Neutrophil (primary cell): ENCODE results near the gene SRPK3.
A peak's percentile ranks its signal among the peaks of the same experiment; 100 is the strongest.

Experiments
- H3K27ac ChIP-seq: fragments of 200-600 bp; sonication (generic); 2 replicates; pipeline ENCODE4 v1.5.1; 2016; ENCODE audit warnings: mild to moderate bottlenecking, moderate library complexity
- H3K27me3 ChIP-seq: fragments of 200-600 bp; sonication (generic); 2 replicates; pipeline ENCODE4 v1.6.0; 2016; ENCODE audit warnings: mild to moderate bottlenecking
- H3K36me3 ChIP-seq: fragments of 200-600 bp; sonication (generic); 2 replicates; pipeline ENCODE4 v1.5.1; 2017
- H3K4me1 ChIP-seq, 2 experiments: fragments of 200-600 bp in 1 of 2; sonication (generic) in 1 of 2; 1 replicate in 1 of 2; 2 replicates in 1 of 2; pipeline versions ENCODE4 v1.5.1 to v1.6.1; 2013 to 2016; ENCODE audit warnings: low read depth in 1 of 2, low read length in 1 of 2, mild to moderate bottlenecking in 1 of 2, moderate library complexity in 1 of 2; ENCODE audit not compliant: control insufficient read depth in 1 of 2, insufficient read depth in 1 of 2
- H3K4me3 ChIP-seq, 2 experiments: fragments of 200-600 bp in 1 of 2; sonication (generic) in 1 of 2; 1 replicate in 1 of 2; 2 replicates in 1 of 2; pipeline ENCODE4 v1.5.1; 2013 to 2016; ENCODE audit warnings: low read depth in 1 of 2, low read length in 1 of 2, mild to moderate bottlenecking in 1 of 2, moderate library complexity in 1 of 2
- H3K9me3 ChIP-seq: fragments of 200-600 bp; sonication (generic); 2 replicates; pipeline ENCODE4 v1.5.1; 2016
- TF ChIP-seq, protein P1 (sequence below): fragments of 200-600 bp; sonication (generic); IDR thresholded peaks from 2 replicates; pipeline ENCODE4 v1.5.1; 2016; ENCODE audit warnings: antibody characterized with exemption

The SRPK3 gene

DNA sequence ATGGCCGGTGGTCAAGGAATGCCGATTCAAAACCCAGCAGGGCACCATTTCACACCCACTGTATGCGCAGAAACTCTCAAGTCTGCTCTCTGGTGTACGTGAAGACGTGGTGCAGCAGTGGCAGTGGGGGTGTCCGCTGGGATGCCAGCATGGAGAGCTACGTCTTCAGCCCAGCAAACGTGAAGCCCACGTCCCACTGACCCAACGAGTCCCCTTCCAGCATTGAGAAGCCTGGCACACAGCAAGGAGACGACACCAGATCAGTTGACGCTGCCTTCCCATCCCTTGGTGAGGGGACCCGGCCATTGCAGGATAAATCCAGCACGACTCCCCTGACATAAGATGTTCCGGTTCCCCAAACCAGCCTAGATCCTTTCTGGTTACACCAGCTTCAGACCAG lies 19.0 kb upstream of the SRPK3 start:
- no peaks in the 10 kb centered on the region for H3K9me3 ChIP-seq
- H3K27ac ChIP-seq, result no peak overlapping the region
- no peak overlapping the region for H3K4me3 ChIP-seq
- H3K4me1 ChIP-seq, result no peaks in the 10 kb centered on the region
- TF ChIP-seq, protein P1, sequence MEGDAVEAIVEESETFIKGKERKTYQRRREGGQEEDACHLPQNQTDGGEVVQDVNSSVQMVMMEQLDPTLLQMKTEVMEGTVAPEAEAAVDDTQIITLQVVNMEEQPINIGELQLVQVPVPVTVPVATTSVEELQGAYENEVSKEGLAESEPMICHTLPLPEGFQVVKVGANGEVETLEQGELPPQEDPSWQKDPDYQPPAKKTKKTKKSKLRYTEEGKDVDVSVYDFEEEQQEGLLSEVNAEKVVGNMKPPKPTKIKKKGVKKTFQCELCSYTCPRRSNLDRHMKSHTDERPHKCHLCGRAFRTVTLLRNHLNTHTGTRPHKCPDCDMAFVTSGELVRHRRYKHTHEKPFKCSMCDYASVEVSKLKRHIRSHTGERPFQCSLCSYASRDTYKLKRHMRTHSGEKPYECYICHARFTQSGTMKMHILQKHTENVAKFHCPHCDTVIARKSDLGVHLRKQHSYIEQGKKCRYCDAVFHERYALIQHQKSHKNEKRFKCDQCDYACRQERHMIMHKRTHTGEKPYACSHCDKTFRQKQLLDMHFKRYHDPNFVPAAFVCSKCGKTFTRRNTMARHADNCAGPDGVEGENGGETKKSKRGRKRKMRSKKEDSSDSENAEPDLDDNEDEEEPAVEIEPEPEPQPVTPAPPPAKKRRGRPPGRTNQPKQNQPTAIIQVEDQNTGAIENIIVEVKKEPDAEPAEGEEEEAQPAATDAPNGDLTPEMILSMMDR, result no peak
- H3K27me3 ChIP-seq, result peaks cover 24% of the 10 kb centered on the region
- no peaks in the 10 kb centered on the region for H3K36me3 ChIP-seq

DNA sequence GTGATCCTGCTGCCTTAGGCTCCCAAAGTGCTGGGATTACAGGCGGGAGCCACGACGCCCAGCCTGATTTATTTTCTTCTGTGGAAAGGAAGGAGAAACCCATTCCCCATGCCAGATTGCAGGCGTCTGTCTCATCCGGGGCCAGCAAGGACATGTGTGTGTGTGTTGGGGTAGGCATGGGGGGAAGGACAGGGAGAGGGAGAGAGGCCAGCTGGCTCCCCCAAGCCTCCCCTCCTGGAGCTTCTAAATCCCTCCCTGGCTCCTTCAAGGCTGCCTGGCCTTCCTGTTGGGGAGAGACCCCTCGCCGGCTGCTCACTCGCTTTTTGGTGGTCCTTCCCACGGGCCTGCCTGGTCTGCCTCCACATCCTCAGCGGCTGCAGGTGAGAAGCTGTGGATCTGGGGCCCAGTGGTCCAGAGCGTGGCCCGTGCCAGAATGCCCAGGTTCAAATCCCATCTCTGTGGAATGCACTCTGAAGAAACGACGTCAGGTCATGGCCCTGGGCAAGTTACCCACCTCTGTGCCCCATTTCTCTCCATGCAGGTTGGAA lies 18.1 kb upstream of the SRPK3 start:
- TF ChIP-seq, protein P1, result no peak
- peaks cover 25% of the 10 kb centered on the region for H3K27me3 ChIP-seq
- no peak overlapping the region for H3K4me3 ChIP-seq
- H3K9me3 ChIP-seq, result no peaks in the 10 kb centered on the region
- no peaks in the 10 kb centered on the region for H3K36me3 ChIP-seq
- H3K4me1 ChIP-seq, result no peaks in the 10 kb centered on the region
- no peak overlapping the region for H3K27ac ChIP-seq

DNA sequence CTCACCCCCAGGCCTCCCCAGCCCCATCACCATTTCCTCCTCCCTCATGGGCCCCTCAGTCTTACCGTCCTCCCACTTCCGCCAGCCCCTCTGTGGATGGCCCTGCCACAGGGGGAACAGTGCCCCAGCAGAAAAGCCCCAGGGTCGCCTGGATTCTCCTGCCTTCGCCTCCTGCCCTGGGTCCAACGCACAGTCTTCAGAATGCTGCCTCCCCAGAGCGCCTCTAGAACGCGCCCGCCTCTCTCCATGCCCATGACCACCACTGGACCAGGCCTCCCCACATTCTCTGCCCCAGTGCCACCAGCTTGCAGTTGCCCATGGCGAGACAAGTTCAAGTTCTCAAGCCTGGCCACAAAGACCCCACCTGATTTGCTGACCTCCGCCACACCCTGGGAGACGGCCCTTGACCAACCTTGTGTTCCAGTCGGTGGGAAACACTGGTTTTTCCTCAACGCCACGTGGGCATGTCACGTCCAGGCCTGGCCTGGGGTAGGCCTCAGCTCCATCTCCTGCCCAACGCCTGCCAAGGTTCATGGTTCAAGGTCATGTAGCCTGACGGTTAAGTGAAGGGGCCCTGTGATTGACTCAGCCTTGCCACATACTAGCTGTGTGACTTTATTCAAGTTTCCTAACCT lies 17.4 kb upstream of the SRPK3 start:
- no peaks in the 10 kb centered on the region for H3K9me3 ChIP-seq
- H3K4me1 ChIP-seq, result no peaks in the 10 kb centered on the region
- H3K27me3 ChIP-seq, result peaks cover 25% of the 10 kb centered on the region
- H3K36me3 ChIP-seq, result no peaks in the 10 kb centered on the region
- H3K4me3 ChIP-seq, result no peak overlapping the region
- TF ChIP-seq, protein P1, result no peak
- H3K27ac ChIP-seq, result no peak overlapping the region

DNA sequence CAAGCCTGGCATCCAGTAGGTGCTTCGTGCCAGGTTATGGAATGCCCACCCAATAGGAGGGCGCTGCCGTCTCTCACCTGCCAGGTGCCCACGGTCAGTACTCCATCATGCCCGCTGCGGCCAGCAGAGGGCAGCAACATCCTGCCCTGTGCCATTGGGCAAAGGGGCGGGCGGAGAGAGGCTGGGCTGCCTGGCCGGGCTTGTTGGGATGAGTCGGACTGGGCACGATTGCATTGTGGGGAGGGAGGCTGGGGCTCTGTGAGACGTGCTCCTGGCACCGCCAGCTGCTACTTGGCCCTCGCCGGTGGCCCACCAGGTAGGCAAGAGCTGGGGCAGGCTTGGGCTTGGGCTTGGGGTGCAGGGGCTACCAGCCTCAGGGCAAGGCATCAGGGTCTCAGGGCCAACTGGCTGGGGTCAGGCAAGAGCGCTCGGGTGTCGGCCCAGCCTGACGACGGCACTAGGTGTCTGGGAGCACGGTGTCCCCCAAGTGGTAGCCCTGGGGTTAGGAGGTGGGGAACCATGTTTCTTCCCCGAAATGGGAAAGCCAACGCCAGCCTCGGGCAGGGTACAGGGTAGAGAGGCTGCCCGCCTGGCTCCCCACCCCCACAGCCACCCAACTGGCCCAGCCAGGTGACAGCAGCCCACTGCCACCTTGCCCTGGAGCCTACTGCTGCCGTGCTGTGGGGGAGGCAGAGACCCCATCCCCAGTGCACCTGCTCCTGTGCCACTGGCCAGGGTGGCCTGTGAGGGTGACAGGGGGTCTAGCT lies 16.7 kb upstream of the SRPK3 start, which contains the start of gene PLXNB3:
PLXNB3 (plus strand) TSS at position 261 of the 767 bp plus-strand sequence. CDS start 1,287 bp downstream, outside the sequence.
- Histone ChIP-seq H3K9me3 (no peaks in the 10 kb centered on the region), H3K27me3 (peaks cover 25% of the 10 kb centered on the region), H3K4me1 (no peaks in the 10 kb centered on the region), H3K27ac (no peak within 1 kb of the TSS), H3K4me3 (no peak within 1 kb of the TSS), H3K36me3 (no peaks in the 10 kb centered on the region)
- TF ChIP-seq, protein P1, result peak; percentile 79

DNA sequence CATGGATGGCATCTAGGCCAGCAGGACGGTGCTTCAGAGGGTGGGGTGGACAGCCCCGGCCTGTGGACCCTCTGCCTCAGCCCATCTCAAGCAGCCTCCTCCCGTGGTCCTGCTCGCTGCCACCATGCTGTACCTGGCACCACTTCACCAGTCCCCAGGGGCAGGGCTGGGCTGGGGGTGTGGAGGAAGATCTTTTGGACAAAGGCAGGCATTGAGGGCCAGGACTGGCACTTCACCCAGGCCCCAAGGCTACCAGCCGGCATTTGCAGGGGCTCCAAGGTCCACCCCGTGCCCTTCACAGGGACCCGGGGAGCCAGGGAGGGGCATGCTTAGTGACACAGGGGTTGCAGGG lies 16.1 kb upstream of the SRPK3 start:
- H3K36me3 ChIP-seq, result no peaks in the 10 kb centered on the region
- TF ChIP-seq, protein P1, result no peak
- H3K4me3 ChIP-seq, result no peak overlapping the region
- H3K27me3 ChIP-seq, result peaks cover 25% of the 10 kb centered on the region
- H3K4me1 ChIP-seq, result no peaks in the 10 kb centered on the region
- no peak overlapping the region for H3K27ac ChIP-seq
- no peaks in the 10 kb centered on the region for H3K9me3 ChIP-seq
